ENCODE results near the gene HDGFL3.

DNA sequence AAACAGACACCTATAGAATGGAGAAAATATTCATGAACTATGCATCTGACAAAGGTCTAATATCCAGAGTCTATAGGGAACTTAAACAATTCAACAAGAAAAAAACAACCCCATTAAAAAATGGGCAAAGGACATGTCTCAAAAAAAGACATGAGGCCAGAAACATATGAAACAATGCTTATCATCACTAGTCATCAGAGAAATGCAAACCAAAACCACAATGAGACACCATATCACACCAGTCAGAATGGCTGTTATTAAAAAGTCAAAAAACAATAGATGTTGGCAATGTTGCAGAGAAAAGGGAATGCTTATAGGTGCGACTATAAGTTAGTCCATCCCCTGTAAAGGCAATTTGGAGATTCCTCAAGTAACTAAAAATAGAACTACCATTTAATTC lies 11.4 kb upstream of the HDGFL3 start:
- TF ChIP-seq POLR2A (IDR thresholded peaks at IDR 0.05; ENCODE audit: low read depth, low read length), result no peak
- TF ChIP-seq, protein P1, sequence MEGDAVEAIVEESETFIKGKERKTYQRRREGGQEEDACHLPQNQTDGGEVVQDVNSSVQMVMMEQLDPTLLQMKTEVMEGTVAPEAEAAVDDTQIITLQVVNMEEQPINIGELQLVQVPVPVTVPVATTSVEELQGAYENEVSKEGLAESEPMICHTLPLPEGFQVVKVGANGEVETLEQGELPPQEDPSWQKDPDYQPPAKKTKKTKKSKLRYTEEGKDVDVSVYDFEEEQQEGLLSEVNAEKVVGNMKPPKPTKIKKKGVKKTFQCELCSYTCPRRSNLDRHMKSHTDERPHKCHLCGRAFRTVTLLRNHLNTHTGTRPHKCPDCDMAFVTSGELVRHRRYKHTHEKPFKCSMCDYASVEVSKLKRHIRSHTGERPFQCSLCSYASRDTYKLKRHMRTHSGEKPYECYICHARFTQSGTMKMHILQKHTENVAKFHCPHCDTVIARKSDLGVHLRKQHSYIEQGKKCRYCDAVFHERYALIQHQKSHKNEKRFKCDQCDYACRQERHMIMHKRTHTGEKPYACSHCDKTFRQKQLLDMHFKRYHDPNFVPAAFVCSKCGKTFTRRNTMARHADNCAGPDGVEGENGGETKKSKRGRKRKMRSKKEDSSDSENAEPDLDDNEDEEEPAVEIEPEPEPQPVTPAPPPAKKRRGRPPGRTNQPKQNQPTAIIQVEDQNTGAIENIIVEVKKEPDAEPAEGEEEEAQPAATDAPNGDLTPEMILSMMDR (IDR thresholded peaks at IDR 0.05; ENCODE audit: extremely low read depth in 1 of 2, insufficient read depth in 1 of 2, low read depth in 1 of 2, low read length in 2 of 2), result no peak
- TF ChIP-seq, protein P2, sequence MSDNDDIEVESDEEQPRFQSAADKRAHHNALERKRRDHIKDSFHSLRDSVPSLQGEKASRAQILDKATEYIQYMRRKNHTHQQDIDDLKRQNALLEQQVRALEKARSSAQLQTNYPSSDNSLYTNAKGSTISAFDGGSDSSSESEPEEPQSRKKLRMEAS (IDR thresholded peaks at IDR 0.05; ENCODE audit: insufficient read depth, insufficient read length), result no peak
- TF ChIP-seq GATA2 (IDR thresholded peaks at IDR 0.05; ENCODE audit: insufficient read depth, insufficient read length, low read depth, low read length), result no peak
- no peak for TF ChIP-seq EZH2 (IDR thresholded peaks at IDR 0.05; ENCODE audit: borderline replicate concordance, low read depth, low read length, severe bottlenecking)
- TF ChIP-seq POLR2AphosphoS5 (IDR thresholded peaks at IDR 0.05; ENCODE audit: insufficient read depth, low read depth, low read length), result no peak
- no peak for TF ChIP-seq MYC (IDR thresholded peaks at IDR 0.05; ENCODE audit: low read depth, low read length)

Data from endothelial cell of umbilical vein (primary cell).